ENCODE results near the gene ATG16L1.

DNA sequence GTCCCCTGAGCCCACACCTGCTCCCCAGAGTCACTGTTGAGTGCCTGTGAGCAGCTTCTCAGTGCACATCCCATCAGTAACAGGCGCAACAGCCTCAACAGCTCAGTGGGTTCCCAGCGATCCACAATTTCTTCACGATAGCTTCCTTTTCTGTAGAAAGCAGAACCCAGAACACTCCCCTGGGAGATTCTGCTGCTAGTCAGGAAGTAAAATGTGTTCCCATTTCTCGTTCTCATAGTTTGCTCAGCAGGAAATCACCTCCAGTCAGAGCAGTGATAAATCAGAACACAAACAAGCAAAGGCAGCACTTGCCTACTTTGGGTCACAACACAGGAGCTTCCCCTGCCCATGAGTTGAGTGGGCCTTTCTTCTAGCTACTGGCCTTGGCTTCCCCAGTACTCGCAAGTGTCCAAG is 48.9 kb upstream of the ATG16L1 start:
- TF ChIP-seq CTCF (IDR thresholded peaks at IDR 0.05; ENCODE audit: low read length) (no peak), EZH2 (IDR thresholded peaks at IDR 0.05; ENCODE audit: borderline replicate concordance, low read length) (no peak)

Measured in OCI-LY1 (cell line).